Embryonic facial prominence (tissue), 1 donor: ENCODE results near the gene PLEKHM3.
"Not testable (repeated sequence)": the region's sequence is repeated elsewhere in the genome, so short reads cannot be mapped to it uniquely, and the experiment has no call there.

Experiments used
- DNase-seq: peaks from one replicate; pipeline ENCODE4 v3.0.0-alpha.2; 2016; ENCODE audit errors: extremely low spot score

Gene PLEKHM3

GRCh38 chr2:207921606-207922005 is 103.7 kb downstream of the PLEKHM3 start:
- no peak for DNase-seq

GRCh38 chr2:207920721-207921120 is 104.6 kb downstream of the PLEKHM3 start:
- no peak for DNase-seq

- DNase-seq = no peak
These were observed 105.0 kb downstream of the PLEKHM3 start for GRCh38 chr2:207920321-207920720.

GRCh38 chr2:207919164-207919919 is 106.0 kb downstream of the PLEKHM3 start:
- no peak for DNase-seq

- no peak for DNase-seq
These were observed 110.6 kb downstream of the PLEKHM3 start for GRCh38 chr2:207914716-207915115.

GRCh38 chr2:207913772-207914358 is 111.5 kb downstream of the PLEKHM3 start:
- DNase-seq = no peak

- no peak for DNase-seq
These were observed 113.5 kb downstream of the PLEKHM3 start for GRCh38 chr2:207911856-207912255.

GRCh38 chr2:207911215-207911614 is 114.1 kb downstream of the PLEKHM3 start:
- DNase-seq = no peak

GRCh38 chr2:207906495-207906894 is 118.8 kb downstream of the PLEKHM3 start:
- DNase-seq = not testable (repeated sequence)

- no peak for DNase-seq
These were observed 119.8 kb downstream of the PLEKHM3 start for GRCh38 chr2:207905546-207905945.

- no peak for DNase-seq
These were observed 122.1 kb downstream of the PLEKHM3 start for GRCh38 chr2:207903236-207903635.

GRCh38 chr2:207902821-207903220 is 122.5 kb downstream of the PLEKHM3 start:
- no peak for DNase-seq

- no peak for DNase-seq
These were observed 123.5 kb downstream of the PLEKHM3 start for GRCh38 chr2:207901829-207902228.

GRCh38 chr2:207901401-207901800 is 123.9 kb downstream of the PLEKHM3 start:
- DNase-seq = no peak

- DNase-seq = no peak
These were observed 127.0 kb downstream of the PLEKHM3 start for GRCh38 chr2:207898354-207898695.

- DNase-seq = no peak
These were observed 127.6 kb downstream of the PLEKHM3 start for GRCh38 chr2:207897541-207898353.

GRCh38 chr2:207896525-207897285 is 128.6 kb downstream of the PLEKHM3 start:
- no peak for DNase-seq

- no peak for DNase-seq
These were observed 130.0 kb downstream of the PLEKHM3 start for GRCh38 chr2:207895274-207895860.

- DNase-seq = peak; percentile 17
These were observed 132.5 kb downstream of the PLEKHM3 start for GRCh38 chr2:207892716-207893402.

GRCh38 chr2:207891086-207891844 is 134.1 kb downstream of the PLEKHM3 start:
- no peak for DNase-seq
